HG03457 (cell line): ENCODE measurements around the gene CDC42EP3.

ENCODE experiments used
- ATAC-seq: cut with Tn5 transposase; IDR thresholded peaks from one replicate; pipeline ENCODE4 v1.9.1; 2021; ENCODE audit warnings: moderate number of reproducible peaks; ENCODE audit not compliant: unreplicated experiment

CDC42EP3 gene

DNA sequence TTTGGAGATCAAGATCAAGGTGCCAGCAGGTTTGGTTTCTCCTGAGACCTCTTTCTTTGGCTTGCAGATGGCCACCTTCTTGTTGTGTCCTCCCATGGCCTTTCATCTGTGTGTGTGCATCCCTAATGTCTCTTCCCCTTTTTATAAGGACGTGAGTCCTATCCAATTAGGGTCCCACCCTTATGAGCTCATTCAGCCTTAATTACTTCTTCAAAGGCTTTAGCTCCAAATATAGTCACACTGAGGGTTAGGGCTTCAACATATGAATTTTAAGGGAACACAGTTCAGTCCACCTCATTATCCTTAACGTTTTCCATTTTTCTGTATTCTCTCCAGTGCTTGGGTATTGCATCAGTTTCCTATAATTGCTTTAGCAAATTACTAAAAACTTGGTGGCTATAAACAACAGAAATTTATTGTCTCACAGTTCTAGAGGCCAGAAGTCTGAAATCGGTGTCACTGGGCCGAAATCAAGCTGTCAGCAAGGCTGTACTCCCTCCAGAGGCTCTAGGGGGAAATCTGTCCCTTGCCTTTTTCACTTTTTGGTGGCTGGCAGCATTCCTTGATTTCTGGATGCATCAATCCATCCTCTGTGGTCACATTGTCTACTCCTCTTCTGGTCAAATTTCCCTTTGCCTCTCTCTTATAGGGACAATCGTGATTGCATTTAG lies 34.1 kb downstream of the CDC42EP3 start:
- ATAC-seq = no peak

DNA sequence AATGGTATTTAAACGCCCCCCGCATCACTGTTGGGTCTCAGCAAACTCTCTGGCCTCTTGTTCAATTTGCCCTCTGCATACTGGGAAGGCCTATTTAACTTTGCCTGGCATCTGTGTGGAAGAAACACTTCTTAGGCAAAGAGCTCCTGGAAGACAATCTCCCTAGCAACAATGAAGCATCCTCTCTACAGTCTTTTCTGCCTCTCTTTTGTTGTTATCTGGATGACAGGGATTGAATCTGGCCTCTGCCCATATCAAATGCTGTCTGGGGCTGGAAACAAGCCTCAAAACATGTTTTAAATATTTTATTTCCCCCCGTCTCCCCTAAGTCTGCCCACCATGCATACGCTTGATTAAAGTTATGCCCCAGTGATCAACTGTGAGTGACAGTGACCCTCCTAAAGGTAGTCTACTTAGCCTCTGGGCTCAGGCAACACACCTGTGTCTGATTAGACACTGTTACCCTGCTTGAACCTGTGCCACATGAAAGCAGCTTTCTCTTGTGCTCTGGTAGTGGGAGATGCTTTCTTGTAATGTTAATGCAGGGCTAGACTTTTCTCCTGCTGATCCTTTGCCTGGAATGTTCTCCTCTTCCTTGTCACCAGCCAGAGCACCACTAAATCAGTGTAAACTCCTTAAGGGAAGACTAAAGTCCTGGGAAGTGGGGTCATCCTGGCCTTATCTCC lies 34.9 kb downstream of the CDC42EP3 start:
- no peak for ATAC-seq

DNA sequence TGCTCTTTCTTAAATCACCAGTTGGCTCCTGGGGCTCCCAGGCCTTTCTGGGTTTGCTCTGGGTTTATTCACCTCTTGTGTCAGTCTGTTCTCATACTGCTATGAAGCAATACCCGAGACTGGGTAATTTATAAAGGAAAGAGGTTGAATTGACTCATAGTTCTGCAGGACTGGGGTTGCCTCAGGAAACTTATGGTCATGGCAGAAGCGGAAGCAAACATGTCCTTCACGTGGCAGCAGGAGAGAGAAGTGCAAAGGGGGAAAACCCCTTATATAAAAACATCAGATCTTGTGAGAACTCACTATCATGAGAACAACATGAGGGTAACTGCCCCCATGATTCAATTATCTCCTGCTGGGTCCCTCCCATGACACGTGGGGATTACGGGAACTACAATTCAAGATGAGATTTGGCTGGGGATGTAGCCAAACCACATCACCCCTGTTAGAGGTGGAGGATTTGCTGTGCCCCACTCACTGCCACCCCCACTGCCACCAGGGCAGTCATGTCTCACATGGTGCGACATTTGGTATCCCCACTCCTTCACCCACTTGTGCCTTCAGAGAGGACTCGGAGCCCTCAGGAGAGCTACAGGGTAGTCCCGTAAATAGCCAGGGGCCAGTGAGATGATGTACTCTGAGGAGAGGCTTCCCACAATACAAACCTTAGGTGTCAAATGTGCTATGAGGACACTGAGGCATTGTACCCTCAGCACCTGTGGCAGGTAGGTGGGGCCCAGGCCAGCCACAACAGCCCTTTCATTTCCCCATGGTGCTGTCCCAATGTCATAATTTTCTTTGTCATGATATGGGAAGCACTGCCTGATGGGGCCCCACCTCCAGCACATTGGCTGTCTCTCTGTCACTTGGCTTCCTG lies 35.7 kb downstream of the CDC42EP3 start:
- ATAC-seq = peak; percentile 67

DNA sequence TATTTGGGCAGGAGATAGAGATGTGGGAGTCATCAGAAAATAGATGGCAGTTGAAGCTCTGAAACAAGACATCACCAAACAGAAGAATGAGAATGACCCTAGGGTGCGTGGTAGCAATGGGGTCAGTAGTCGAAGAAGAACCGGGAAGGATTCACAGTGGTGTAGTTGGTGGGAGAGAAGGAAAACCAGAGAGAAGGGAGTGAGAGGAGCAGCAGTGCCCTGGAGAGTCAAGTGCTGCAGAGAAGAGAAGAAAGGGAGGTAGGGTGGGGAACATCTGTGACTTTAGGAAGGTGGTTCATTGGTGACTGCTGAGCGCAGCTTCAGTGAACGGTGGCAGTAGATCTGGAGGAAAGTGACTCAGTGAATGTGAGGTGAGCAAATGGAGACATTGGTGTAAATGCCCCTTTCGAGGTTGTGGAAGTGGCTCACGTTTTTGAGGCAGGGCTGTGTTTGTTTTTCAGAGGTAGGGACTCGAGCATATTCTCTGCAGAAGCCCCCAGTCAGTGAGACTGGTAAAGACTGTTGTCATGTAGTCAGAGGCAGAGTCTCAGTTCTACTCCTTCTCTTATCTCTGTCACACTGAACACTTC lies 36.4 kb downstream of the CDC42EP3 start:
- ATAC-seq = no peak

DNA sequence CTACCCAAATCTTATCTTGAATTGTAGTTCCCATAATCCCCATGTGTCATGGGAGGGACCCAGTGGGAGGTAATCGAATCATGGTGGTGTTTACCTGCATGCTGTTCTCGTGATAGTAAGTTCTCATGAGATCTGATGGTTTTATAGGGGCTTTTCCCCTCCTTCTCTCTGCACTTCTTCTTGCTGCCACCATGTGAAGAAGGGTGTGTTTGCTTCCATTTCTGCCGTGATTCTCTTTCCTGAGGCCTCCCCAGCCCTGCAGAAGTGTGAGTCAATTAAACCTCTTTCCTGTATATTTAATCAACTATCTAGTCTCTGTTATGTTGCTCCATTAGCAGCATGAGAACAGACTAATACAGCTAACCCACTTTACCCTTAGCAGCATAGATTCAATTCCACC lies 37.6 kb downstream of the CDC42EP3 start:
- ATAC-seq = no peak

DNA sequence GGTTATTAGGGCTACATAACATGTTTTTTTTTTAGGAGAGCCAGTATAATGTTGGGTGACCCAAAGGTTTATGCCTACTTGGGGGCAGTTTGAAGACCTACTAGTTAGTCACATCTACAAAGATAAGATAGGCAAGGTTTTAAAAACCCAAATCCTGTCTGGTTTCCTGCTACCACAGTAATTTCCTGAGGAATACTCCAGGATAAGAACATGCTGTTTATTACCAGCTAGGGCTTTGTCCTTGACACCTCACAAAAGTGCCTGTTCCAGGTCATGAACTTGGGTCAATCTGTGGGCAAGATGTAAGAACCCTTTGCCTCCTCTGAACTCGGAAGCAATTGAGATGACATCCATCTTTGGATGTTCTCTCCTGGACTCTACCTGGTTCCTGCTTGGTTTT lies 38.2 kb downstream of the CDC42EP3 start:
- no peak for ATAC-seq

DNA sequence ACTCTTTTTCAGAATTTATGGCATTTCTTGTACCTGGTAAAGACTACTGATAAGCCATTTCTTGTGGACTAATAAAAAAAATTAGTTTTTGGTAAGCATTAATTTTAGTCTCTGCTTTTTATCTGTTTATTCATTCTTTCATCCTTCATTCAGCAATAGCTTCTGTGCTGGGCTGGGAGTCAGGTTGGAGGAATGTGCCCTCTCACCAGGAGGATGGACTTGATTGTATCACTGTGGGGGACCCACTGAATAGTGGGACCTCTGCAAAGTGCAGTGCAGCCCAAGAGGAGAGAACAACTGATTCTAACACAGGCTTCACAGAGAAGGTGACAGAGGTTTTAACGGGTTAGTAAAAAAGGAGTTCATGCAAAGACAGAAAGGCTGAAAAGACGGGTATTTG lies 39.1 kb downstream of the CDC42EP3 start:
- no peak for ATAC-seq

DNA sequence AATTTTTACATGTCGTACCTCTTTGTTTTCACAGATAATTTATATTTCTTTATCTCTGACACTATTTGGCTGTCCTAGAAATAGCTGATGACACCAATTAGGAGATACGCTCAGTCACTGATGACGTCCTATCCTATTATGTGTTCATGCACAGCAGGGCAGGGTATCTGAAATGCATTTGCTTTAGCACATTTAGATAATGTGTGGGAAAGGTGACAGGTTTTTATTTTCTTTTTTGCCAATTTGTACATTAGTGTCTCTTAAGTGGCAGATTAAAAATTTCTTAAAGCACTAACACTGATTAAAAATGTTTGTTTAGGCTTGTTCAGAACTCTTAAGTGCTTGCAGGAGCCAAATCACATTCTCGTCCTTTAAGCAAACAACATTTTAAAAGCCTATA lies 39.7 kb downstream of the CDC42EP3 start:
- ATAC-seq = no peak

DNA sequence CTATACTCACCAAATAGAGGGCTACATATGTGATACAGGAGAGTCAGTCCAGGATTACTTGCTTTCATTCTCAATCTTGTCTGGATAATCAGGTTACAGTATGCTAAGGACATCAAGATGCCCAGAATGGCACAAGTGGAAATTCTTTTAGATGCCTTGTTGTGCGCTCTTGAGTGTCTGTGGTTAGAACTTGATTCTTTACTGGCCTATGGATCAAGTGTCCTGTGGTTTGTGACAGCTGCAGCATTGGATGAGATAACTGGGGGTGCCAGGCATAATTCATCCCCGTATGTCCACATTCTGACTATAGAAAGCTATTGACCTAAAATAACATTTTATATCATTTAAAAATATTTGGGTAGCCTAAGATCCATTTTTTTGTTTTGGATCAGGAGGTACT lies 40.1 kb downstream of the CDC42EP3 start:
- ATAC-seq = no peak

DNA sequence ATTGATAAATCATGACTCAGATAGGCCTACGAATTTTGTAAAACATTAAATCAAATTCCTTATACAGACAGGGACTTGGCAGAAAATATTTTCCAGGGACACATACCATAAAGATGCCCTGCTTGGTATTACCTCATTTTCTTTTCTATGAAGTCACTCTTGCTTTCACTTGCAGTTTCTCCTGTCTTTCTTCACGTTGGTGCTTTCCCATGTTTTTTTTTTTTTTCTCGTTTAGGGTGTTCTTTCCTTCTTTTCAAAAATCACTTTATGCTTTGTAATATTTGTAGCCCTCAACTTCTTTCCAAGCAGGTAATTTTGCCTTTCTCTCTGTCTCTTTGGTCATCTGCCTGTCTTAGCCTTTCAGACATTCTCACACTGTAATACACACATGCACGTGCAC lies 40.7 kb downstream of the CDC42EP3 start:
- ATAC-seq = no peak

DNA sequence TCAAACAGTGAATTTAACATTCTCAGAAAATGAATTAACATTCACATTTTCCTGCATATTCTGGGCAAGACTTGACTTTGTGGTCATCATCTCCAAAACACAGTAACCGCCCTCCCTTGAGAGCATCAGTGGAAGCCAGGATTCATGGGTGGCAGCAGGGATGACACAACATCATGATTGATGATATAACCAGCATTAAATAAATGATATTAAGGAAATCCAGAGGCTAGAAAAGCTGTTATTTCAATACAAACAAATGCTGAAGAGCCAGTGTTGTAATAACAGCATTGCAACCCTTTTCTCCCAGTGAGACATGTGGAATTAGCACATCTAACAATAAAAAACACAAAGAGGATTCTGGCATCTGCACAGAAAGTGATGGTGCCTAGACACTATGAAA lies 41.1 kb downstream of the CDC42EP3 start:
- ATAC-seq = no peak

DNA sequence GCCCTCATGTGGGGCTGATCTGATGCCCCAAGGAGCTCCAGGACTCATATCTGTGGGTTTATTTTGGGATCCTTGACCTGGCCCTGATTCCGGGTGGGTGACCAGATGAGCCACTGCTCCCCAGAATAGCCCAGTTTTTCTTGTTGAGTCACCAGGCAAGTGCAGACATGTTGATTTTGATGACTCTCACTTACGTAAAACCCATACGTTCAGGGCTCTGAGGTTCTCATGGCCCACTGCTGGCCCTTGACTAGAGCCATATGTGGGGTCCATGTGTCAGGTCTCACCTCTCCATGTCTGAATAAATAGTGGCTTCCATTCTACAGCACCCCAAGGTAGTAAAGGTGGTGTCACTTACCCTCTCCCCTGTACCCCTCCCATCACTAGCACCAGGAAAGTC lies 41.9 kb downstream of the CDC42EP3 start:
- ATAC-seq = no peak

DNA sequence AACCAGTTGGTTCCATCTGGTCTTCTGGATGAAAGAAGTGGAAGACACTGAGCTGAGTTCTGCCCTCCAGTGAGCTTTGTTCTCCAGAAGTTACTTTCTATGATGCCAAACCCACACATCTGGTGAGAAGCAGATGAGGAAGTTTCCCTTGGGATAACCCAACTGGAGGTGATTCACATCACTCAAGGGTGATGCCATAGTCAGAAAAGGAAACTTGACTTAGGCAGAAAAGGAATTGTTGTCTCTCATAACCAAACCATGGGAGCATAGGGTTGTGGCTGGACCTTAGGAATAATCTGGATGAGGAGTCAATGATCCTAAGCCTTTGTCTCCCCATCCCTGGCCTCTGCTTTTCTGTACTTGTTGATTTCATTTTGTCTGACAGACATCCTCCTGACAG lies 43.7 kb downstream of the CDC42EP3 start:
- no peak for ATAC-seq

DNA sequence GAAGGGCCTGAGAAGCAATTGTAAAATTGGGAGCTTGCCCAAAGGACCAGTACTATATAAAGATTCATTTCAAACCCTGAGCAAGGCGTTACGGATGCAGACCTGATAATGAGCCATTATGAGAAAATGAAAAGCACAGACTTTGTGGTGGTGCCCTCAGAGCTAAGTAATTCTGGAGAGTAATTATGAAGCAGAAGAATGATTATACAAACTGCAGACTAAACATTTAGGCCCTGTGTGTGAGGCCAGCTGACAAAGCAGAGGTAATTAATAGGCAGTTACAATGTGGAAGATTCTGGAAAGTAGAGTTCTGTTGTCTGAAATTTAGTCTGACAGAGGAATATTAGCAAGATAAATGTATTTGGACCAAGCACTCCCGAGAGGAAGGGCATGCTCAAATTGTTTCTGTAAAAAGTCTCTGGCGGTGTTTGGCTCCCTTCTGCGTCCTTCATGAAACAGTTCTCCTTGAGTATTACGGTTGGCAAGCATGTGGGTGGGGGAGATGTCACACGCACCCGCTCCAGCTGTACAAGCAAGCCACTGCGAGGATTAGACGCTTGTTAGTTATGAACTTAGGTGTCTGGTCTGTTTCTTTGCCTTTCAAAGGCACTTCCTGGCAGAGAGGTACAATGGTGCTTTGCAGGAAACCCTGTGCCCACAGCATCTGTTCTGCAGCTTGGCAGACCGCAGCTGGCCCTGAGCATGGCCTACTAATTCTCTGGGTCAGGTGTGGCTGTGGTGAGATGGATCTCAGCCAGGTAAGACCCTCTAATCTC lies 45.5 kb downstream of the CDC42EP3 start:
- ATAC-seq = peak; percentile 34

DNA sequence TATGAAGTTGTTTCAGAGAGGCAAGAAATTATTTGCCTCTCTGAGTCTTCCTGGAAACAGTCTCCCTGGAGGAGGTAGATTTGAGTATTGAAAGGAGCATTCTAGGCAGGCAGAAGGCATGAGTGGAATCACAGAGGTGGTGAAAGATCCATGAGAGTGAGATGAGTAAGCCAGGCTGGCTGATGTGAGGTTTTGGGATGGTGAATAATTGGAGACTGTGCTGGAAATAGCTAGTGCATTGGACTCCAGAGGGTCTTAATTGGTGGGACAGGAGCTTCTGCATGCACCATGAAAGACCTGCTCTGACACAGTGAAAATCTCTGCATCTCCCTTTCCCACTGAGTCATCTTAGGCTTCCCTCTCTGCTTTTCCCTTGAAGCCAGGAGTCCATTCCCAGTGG lies 46.3 kb downstream of the CDC42EP3 start:
- ATAC-seq = no peak

DNA sequence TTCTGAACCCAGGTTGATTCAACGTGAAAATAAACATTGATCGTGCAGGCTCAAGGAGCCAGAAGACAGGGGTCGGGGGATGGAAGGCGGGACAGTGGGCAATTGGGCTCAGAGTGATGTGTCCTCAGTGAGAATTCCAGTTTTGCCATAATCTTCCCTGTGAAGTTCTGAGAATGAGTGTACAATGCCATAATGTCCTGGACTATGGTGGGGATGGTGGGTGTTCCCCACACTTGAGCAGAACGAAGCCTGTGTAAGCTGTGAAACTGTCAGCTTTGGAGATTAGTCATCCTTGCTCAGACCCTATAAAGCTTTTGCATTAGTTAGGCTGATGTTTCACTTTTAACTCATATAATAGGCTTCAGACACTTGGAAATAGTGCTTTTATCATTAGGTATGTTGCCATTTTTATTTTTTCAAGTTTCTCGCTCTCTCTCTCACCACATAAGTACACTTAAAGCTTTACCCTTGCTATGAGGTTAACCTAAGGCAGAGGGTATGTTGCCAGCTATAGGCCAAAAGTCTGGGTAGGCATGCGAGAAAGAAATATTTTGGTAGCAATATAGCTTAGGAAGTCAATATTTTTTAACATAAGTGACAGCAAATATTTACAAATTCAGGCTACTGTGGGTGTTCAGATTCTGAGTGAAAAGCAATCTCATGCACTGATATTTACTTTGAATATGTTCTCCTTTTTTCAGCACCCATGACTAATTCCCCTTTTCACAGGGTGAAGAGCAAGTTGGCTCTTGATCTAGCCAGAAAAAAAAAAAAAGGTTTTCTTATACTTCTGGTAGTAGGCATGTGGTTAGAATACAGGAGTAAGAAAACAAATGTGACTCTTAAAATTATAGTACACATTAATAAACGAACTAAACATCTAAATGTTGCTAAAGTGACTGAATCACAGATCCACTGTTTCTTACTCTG lies 47.2 kb downstream of the CDC42EP3 start:
- ATAC-seq = peak; percentile 60

DNA sequence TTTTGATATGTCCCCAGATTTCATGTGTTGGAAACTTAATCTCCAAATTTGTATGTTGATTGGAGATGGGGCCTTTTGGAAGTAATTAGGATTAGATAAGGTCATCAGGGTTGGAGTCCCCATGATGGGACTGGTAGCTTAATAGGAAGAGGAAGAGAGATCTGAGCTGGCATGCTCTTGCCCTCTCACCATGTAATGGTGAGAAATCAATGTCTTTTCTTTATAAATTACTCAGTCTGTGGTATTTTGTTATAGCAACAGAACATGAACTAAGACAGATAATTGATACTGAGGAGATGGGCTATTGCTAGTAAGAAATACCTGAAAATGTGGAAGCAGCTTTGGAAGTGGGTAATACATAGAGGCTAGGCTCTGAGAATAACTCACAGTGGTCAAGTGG lies 48.0 kb downstream of the CDC42EP3 start:
- ATAC-seq = peak; percentile 5

DNA sequence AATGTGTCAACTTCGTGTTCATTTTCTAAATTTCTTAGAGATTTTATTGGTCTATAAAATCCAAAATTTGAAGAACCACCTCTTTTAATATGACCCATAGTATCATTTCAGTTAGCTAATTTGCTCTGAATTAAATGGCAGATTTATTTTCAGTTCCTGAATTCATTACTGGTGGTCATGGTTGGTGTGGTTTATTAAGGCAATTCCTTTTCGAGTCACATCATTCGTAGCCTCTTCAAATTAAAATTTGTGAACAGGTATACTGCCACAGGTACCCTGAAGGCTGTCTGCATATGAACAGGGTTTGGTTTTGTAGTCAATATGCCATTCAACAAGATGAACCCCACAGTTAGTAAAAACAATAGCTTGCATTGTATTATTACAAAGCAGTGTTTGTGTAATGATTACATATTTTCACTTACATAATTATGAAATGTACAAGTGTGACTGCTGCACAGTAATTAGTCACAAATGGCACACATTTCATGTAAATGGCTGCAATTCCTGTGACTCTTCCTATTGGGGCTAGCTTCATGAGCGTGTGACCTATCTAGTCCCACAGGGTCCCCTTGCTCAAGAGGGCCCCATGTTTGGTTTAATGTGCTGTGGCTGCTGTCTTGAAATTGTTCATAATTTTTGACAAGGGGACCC lies 48.9 kb downstream of the CDC42EP3 start:
- ATAC-seq = no peak

DNA sequence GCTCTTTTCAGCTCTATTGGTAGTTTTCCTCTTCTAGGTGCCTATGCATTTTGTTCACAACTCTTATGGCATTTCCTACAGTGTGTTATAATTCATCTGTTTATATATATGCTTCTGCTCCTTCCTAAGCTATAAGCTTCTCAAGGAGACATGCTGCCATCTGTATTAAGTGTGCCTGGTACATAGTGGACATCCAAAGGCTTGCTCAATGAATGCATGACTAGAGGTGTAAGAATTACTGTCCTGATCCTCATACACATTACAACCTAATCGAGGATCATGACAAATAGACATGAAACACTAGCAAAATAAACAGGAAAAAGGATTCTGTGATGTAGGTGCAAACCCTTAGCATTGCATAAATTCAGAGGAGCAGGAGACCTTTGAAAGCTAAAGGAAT lies 50.2 kb downstream of the CDC42EP3 start:
- no peak for ATAC-seq
